Measurements from ENCODE around the gene ST8SIA6. TPM values are rescaled to one million over a fixed set of nuclear protein-coding genes. Genes with fewer than 3 reads are reported as not detected.
A peak's percentile ranks its signal among the peaks of the same experiment; 100 is the strongest.

Gene ST8SIA6
- total and polyA plus RNA-seq, 9 of the 15 experiments (the other 6 are each of a cell fraction or from before 2014, with no cell fraction given): 0.69 to 6.7 (median 5.0) TPM

GRCh38 chr10:17454161-17455014 is at the start of gene ST8SIA6 (continued):
- TF ChIP-seq AFF1 (IDR thresholded peaks at IDR 0.05; ENCODE audit: low read depth in 1 of 2, partially characterized antibody in 2 of 2): peak in 1 of 2 experiments; percentile 75
- TF ChIP-seq MNT (conservative IDR thresholded peaks at IDR 0.05): peak in 1 of 2 experiments; percentile 29; a peak in 1 of 4 replicates
- no peak for TF ChIP-seq ZNF695 (CRISPR knock-in tag; IDR thresholded peaks at IDR 0.05)
- TF ChIP-seq ELK3 (CRISPR knock-in tag; IDR thresholded peaks at IDR 0.05): no peak
- TF ChIP-seq THRAP3 (IDR thresholded peaks at IDR 0.05; ENCODE audit: borderline replicate concordance): no peak
- no peak for TF ChIP-seq ZKSCAN1 (IDR thresholded peaks at IDR 0.05; ENCODE audit: low read depth, low read length)
- no peak for TF ChIP-seq ILF3 (IDR thresholded peaks at IDR 0.05; ENCODE audit: borderline replicate concordance)
- no peak for TF ChIP-seq ZNF76 (CRISPR knock-in tag; IDR thresholded peaks at IDR 0.05; ENCODE audit: borderline replicate concordance)
- TF ChIP-seq CBX8 (IDR thresholded peaks at IDR 0.05; ENCODE audit: borderline replicate concordance, extremely low read depth, low read depth, low read length, poor library complexity, severe bottlenecking): no peak
- no peak for TF ChIP-seq STAT6 (CRISPR knock-in tag; IDR thresholded peaks at IDR 0.05)
- no peak for TF ChIP-seq VEZF1 (CRISPR knock-in tag; IDR thresholded peaks at IDR 0.05)
- TF ChIP-seq HDGF (IDR thresholded peaks at IDR 0.05): 0 out of 2 replicates have a peak, but pooled peaks have one; percentile 29
- TF ChIP-seq DNMT1 (IDR thresholded peaks at IDR 0.05): peak; percentile 59; the same call in 1 of the 2 replicates
- TF ChIP-seq ESRRA (IDR thresholded peaks at IDR 0.05; ENCODE audit: borderline replicate concordance, low read depth): peak; percentile 81
- 0 out of 2 replicates have a peak, but pooled peaks have one; percentile 33 for TF ChIP-seq CBX1 (IDR thresholded peaks at IDR 0.05; ENCODE audit: low read depth)

Data from K562 (cell line).